HL-60 (cell line): ENCODE data around the gene SYCN.

ENCODE experiments used
- CTCF ChIP-seq: IDR thresholded peaks from one replicate; pipeline ENCODE4 v1.5.1; 2011; ENCODE audit warnings: low read length, control low read depth, inconsistent platforms; ENCODE audit not compliant: insufficient read depth
- POLR2AphosphoS5 ChIP-seq: IDR thresholded peaks from 2 replicates; pipeline ENCODE4 v1.6.1; 2012; ENCODE audit warnings: low read depth

GRCh38 chr19:39157997-39158389, 46.1 kb downstream of the SYCN start:
- TF ChIP-seq CTCF, result no peak
- TF ChIP-seq POLR2AphosphoS5, result no peak
